ENCODE data around the gene POLR1A.
"Not testable (repeated sequence)": the region's sequence is repeated elsewhere in the genome, so short reads cannot be mapped to it uniquely, and the experiment has no call there.

The POLR1A gene

GRCh38 chr2:85999061-85999831 is 106.4 kb downstream of the POLR1A start:
- DNase-seq (ENCODE audit: low read depth in 2 of 2) = peak in 1 of 2 donors; percentile 4

DNA sequence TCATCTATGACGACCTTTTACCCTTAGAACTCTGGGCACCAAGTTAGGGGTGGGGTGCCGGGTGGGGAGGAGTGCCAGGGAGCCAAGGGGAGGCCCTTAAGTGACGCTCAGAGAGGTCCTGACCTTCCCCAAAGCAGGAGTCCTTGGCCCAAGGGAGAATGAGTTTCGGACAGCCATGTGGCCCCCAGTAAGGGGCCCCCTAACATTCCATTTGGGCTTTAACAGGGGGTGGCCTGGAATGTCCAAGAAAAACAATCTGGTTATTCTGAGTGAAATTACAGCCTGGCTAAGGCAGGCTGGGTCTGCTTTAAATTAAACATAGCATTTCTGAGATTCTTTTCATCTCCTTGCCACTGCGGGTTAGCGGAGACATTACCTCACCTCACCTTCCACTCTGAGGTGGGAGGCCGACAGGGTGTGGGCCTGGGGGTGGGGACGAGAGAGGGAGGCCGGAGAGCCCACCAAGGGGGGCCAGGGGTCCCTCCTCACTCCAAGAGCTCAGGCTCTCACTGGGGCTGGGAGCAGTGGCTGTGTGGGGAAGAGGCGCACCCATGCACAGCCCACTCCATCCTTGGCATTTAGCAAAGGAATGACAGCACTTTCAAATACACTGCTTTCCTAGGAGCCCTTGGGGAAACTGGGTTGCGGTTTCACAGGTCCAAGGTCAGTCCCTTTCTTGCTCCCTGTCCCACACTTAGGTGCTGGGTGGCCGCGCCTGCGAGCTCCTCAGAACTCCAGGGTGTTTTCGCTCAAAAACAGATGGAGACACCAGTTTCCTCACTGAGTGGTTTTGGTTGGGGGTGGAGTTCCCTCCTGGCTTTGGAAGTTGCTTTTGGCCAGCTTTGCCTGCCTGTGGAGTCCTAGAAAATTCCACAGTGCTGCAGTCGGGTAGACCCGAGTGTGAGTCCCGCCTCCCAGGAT is 107.4 kb downstream of the POLR1A start:
- no peak for DNase-seq (ENCODE audit: low read depth in 2 of 2)

DNA sequence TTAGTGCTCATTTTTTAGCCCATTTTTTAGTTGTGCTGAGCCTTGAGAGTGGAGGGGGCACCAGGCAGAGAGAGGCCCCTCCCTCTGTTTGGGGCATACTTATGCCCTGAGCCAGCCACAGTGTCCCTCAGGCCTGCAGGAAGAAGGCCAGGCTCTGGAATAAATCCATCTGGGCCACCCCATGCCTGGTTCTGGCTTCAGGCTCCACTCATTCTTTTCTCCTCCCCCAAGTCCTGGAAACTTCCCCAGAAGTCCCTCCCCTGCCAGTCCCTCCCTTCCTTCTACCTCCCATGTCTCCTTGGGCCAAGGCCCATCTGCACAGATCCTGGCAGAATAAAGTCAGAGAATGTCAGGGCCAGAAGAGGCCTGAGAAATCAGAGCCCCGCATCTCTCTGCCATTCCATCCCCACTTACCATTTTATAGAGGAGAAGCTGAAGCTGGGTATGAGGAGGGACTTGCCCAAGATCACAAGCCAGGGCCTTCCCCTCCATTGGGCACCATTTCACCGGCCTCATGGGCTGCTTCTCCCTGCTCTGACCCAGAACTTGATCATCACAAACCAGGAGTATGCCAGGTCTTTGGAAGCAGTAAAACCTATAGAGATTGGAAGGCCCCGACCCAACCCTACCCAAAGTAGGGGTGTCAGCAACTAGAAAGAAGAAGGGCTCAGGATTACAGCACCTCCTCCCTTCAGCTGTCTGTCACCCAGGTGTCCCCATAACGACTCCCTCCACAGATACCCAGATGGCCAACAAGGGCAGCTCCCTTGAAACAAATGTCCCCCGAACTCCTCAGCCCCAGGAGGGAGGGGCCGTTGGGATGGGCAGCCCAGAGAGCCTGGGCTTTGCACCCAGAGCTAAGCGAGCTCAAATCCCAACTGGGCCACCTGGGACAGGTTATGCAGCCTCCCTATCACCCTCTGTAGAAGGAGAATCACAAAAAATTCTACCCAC is 108.4 kb downstream of the POLR1A start:
- DNase-seq (ENCODE audit: low read depth in 2 of 2) = no peak

DNA sequence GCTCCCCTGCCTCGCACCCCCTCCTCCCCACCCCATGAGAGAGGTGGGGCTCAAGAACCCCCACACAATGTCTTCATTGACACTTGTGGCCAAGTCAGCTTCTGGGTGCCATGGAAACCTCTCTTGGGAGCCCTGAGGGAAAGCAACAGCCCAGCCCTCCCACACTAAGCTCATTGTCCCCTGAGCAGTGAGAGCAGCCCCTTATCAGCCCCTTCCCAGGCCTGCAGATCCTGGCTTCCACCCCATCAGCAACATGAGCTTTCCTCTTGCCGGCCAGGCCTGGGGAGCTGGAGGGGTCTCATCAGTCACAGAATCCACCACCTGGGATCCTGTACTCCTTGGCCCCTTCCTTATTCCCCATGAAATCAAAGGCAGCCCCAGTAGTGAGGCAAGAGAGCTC is 109.1 kb downstream of the POLR1A start:
- DNase-seq (ENCODE audit: low read depth in 2 of 2) = no peak

DNA sequence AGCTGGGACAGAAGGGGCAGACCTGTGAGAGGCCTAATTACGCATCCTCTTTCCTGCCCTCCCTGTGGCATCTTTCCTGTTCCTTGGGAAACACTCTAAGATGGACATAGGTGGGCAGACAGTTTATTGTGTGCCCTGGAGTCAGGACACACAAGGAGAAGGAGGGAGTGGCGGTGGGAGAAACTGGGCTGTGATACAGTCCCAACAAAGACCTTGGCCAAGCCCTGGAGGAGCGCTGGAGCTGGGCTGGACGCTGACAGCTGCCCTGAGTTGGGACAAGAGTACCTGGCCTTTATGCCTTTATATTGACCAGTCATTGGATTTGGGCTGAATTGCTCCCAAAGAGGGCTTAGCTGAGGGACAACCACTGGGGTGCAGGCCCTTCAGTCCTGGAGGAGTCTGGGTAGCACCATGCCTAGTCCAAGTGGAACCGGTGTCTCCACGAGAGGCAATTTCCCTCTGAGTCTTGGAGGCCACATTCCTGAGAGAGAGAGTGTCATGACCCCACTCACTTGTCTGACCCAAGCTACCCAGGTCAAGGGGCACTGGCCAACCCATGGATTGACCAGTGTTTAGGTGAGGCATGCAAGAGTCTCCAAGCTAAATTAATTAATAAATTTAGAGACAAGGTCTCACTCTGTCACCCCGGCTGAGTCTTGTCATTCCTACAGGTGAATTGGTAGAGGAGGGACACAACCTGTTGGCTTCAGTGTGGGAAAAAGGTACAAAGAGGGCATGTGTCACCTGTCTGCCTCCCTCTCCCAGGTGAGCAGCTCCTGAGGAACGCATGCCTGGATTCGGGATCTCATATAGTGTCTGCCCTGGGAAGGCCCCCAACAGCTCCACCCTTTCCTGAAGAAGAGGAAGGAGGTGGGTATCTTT is 109.8 kb downstream of the POLR1A start:
- no peak for DNase-seq (ENCODE audit: low read depth in 2 of 2)

DNA sequence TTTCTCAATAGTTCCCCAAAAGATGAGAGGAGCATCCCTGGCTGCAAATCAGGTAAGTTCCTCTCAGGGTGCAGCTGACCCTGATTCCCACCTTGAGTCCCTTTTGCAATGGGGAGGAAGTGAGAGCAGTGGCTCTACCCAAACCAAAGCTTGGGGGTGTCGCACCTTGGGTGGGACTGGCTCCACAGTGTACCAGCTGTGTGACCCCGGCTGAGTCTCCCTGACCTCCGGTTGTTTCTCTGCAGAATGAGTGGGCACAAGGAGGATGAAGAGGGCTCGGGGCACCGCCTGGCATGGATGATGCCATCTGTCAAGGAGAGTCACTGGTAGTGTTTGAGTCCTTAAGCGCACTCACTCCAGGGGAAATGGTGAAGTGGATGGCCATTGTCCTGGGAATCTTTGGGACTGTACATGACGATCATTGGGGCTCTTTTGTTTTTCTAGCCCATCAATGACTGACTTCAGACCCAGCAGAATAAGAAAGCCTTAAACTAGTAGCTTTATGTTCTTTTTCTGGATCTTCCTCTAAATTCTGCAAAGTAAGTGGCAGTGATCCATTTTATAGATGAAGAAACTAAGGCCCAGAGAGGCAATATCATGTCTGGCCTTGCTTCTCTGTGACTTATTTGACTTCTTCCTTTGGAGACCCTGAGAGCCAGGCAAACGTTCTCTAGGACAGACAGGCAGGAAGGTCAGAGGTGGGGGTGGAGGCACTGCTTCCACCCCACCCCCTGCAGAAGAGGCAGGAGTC is 110.6 kb downstream of the POLR1A start:
- no peak for DNase-seq (ENCODE audit: low read depth in 2 of 2)

GRCh38 chr2:85994421-85994777 is 111.3 kb downstream of the POLR1A start:
- DNase-seq (ENCODE audit: low read depth in 2 of 2) = no peak

DNA sequence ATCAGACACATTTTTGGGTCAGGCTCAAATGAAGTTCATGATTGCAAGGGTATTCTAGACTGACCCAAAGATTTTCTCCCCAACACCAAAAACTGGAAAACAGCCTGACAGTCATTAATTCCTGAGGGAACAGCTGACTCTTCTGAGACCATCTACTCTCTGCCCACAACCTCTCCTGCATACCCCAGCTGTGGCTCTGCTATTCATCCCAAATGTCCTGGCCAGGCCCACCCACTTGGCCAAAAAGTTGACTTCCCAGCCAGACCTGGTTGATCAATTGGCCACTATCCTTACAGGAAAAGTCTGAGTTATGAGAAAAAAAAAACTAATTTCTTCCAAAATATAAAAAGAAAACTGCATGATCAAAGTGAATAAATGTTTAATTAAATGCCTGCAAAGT is 113.1 kb downstream of the POLR1A start:
- no peak for DNase-seq (ENCODE audit: low read depth in 2 of 2)

- not testable (repeated sequence) for DNase-seq (ENCODE audit: low read depth in 2 of 2)
Observed at GRCh38 chr2:85992053-85992452, 113.6 kb downstream of the POLR1A start.

- no peak for DNase-seq (ENCODE audit: low read depth in 2 of 2)
Observed at GRCh38 chr2:85990084-85990483, 115.6 kb downstream of the POLR1A start.

GRCh38 chr2:85989288-85989865 is 116.3 kb downstream of the POLR1A start:
- no peak for DNase-seq (ENCODE audit: low read depth in 2 of 2)

GRCh38 chr2:85988914-85989270 is 116.8 kb downstream of the POLR1A start:
- no peak for DNase-seq (ENCODE audit: low read depth in 2 of 2)

DNA sequence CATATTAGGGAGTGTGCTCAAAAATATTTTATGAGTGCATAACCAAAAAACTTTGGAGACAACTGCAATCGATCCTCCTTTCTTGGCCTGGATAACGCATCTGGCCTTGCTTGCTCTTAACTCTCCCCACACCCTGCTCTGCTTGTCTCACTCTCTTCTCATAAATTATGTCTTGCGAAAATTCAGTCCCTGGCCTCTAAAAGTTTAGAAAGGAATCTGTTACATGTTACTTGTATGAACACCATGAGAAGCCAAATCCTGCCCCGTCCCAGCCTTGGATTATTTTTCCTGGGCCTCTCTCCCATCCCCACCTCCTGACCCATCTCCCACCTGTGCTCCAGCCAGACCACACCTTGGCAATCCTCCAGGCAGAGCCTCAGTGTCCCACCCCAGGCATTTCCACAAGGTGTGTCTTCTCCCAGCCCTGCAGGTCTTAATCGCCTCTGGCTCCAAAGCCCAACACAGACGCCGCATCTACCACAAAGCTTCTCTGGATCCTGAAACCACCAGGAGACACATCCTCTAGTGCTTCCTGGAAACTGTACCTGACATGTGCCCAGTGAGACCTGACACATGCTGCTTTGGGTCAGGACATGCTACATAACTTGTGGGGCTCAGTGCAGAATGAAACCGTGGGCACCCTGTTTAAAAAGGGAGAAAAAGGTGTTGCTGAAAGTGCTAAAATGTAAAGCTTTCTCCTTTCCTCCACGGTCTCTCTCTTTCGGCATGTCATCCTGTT is 117.3 kb downstream of the POLR1A start:
- DNase-seq (ENCODE audit: low read depth in 2 of 2) = no peak

GRCh38 chr2:85987266-85988174 is 118.2 kb downstream of the POLR1A start:
- no peak for DNase-seq (ENCODE audit: low read depth in 2 of 2)

GRCh38 chr2:85986121-85986520 is 119.6 kb downstream of the POLR1A start:
- no peak for DNase-seq (ENCODE audit: low read depth in 2 of 2)

DNA sequence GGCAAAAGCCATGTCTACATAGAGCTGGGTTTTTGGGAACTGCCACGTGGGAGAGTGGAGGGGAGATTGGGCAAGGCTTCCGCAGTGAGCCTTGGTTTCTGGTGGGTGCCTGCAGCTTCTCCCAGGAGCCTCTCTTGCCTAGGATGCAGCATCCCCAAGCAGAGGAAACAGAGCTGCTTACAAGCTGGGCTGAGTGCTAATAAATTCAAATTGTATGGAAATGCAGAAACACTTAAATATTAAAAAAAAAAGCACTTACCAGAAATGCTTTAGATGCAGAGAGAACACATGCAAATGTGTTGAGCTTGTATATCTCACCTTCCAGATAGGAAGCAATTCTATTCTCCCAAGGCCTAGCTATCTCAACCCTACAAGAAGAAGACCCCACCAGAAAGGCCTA is 120.9 kb downstream of the POLR1A start:
- no peak for DNase-seq (ENCODE audit: low read depth in 2 of 2)

DNA sequence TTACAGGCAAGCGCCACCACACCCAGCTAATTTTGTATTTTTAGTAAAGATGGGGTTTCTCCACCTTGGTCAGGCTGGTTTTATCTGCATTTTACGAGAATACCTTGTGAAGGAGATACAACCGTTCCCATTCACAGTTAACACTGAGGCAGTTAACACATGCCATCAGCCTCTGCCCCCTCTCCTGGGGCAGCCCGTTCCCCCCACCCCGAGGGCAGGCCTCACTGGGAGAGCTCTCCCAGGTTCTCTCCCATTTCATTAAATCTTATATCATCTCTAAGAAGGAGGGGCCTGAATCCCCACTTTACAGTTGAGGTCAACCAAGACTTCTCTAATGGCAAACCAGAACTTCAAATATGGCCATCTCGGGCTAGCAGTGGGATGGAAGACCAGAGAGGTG is 121.9 kb downstream of the POLR1A start:
- DNase-seq (ENCODE audit: low read depth in 2 of 2) = no peak

Data from stimulated activated CD8-positive, alpha-beta memory T cell treated with anti-CD3 and anti-CD28 coated beads, Interleukin-7, amount 100 ng/mL, for 1 hour (primary cell).